Smooth muscle cell (in vitro differentiated cells): ENCODE data around the gene HOXD13. TPM values are rescaled to one million over a fixed set of nuclear protein-coding genes. Genes with fewer than 3 reads are reported as not detected.

Experiments used
- DNase-seq: peaks from one replicate; lab custom pipeline; 2025; ENCODE audit not compliant: unreplicated experiment; lab: John Stamatoyannopoulos, UW
- H2AFZ ChIP-seq: fragments of 200-600 bp; sonication (generic); 2 replicates; pipeline ENCODE4 v1.6.0; 2016; ENCODE audit warnings: antibody characterized with exemption, low read depth, mild to moderate bottlenecking
- H3F3A ChIP-seq: fragments of 200-600 bp; sonication (generic); 2 replicates; pipeline ENCODE4 v1.6.0; 2017; ENCODE audit warnings: antibody characterized with exemption, low read depth
- H3K27ac ChIP-seq: fragments of 200-600 bp; sonication (generic); 2 replicates; pipeline ENCODE4 v1.5.1; 2016; ENCODE audit warnings: low read depth, mild to moderate bottlenecking
- H3K27me3 ChIP-seq: fragments of 200-600 bp; sonication (generic); 2 replicates; pipeline ENCODE4 v1.6.1; 2016; ENCODE audit warnings: low read depth, mild to moderate bottlenecking
- H3K36me3 ChIP-seq: fragments of 200-600 bp; sonication (generic); 2 replicates; pipeline ENCODE4 v1.5.1; 2016; ENCODE audit warnings: low read depth
- H3K4me1 ChIP-seq: fragments of 200-600 bp; sonication (generic); 2 replicates; pipeline ENCODE4 v1.5.1; 2016; ENCODE audit warnings: low read depth
- H3K4me2 ChIP-seq: fragments of 200-600 bp; sonication (generic); 2 replicates; pipeline ENCODE4 v1.6.0; 2016; ENCODE audit warnings: mild to moderate bottlenecking
- H3K4me3 ChIP-seq: fragments of 200-600 bp; sonication (generic); 2 replicates; pipeline ENCODE4 v1.5.1; 2016; ENCODE audit warnings: mild to moderate bottlenecking
- H3K79me2 ChIP-seq: fragments of 200-600 bp; sonication (generic); 2 replicates; pipeline ENCODE4 v1.6.0; 2016; ENCODE audit warnings: low read depth, mild to moderate bottlenecking
- H3K9ac ChIP-seq: fragments of 200-600 bp; sonication (generic); 2 replicates; pipeline ENCODE4 v1.6.0; 2016; ENCODE audit warnings: low read depth
- H3K9me3 ChIP-seq: fragments of 200-600 bp; sonication (generic); replicated peaks from 2 replicates; pipeline ENCODE4 v1.5.1; 2016; ENCODE audit warnings: low read depth
- H4K20me1 ChIP-seq: fragments of 200-600 bp; sonication (generic); 2 replicates; pipeline ENCODE4 v1.6.0; 2016; ENCODE audit warnings: low read depth
- CTCF ChIP-seq: fragments of 200-600 bp; sonication (generic); IDR thresholded peaks from 2 replicates; pipeline ENCODE4 v1.5.1; 2017; ENCODE audit warnings: borderline replicate concordance, mild to moderate bottlenecking, antibody characterized with exemption; ENCODE audit not compliant: insufficient read depth, poor library complexity, severe bottlenecking
- WGBS: methylation state at CpG from one replicate; pipeline ENCODE4 v1.1.7; 2016; ENCODE audit warnings: low lambda C conversion rate; 5-methylcytosine and 5-hydroxymethylcytosine counted together
- polyA plus RNA-seq: library from polyadenylated mRNA; unstranded; fragments of >200 nt; fragmentation: Nextera tagmentation; extraction: Ambion mirVana; gene quantifications from 2 replicates; pipeline ENCODE4 v1.2.1, GENCODE V29; 2016
- total RNA-seq: library from RNA; depleted of rRNA; stranded (reverse); fragments of >200 nt; gene quantifications from 2 replicates; pipeline ENCODE4 v1.2.3, GENCODE V29; 2014

HOXD13 gene
- total and polyA plus RNA-seq, 2 experiments from 2014 or later: 0.31 to 1.9 TPM

- Histone ChIP-seq H3K27me3 (peaks cover 92% of the 10 kb centered on the region), H3F3A (no peaks in the 10 kb centered on the region), H3K4me2 (peak overlapping the region; percentile 92), H3K9ac (peak overlapping the region; percentile 41), H3K9me3 (no peaks in the 10 kb centered on the region), H2AFZ (peak overlapping the region; percentile 82), H3K27ac (peak overlapping the region; percentile 81), H4K20me1 (peaks cover 26% of the 10 kb centered on the region), H3K4me1 (no peaks in the 10 kb centered on the region), H3K79me2 (peaks cover 11% of the 10 kb centered on the region), H3K4me3 (peak overlapping the region; percentile 57), H3K36me3 (no peaks in the 10 kb centered on the region)
- no peak for TF ChIP-seq CTCF
- no peak for DNase-seq
- under 1% methylated on average over 52 of the region's 56 CpGs for WGBS
These were observed 12.0 kb downstream of the HOXD13 start for GRCh38 chr2:176104316-176105077.

- peaks cover 33% of the 10 kb centered on the region for H4K20me1 ChIP-seq
- no peaks in the 10 kb centered on the region for H3K36me3 ChIP-seq
- peak overlapping the region; percentile 81 for H3K27ac ChIP-seq
- 6% methylated on average over 21 of the region's 25 CpGs for WGBS
- peaks cover 92% of the 10 kb centered on the region for H3K27me3 ChIP-seq
- H3K4me2 ChIP-seq: peak overlapping the region; percentile 92
- H3F3A ChIP-seq: no peaks in the 10 kb centered on the region
- no peaks in the 10 kb centered on the region for H3K9me3 ChIP-seq
- H2AFZ ChIP-seq: peak overlapping the region; percentile 82
- no peak for DNase-seq
- H3K4me1 ChIP-seq: no peaks in the 10 kb centered on the region
- H3K9ac ChIP-seq: peak overlapping the region; percentile 41
- peak overlapping the region; percentile 57 for H3K4me3 ChIP-seq
- no peak for TF ChIP-seq CTCF
- H3K79me2 ChIP-seq: peaks cover 11% of the 10 kb centered on the region
These were observed 12.7 kb downstream of the HOXD13 start for GRCh38 chr2:176105078-176105729.

- H3K27ac ChIP-seq: peak overlapping the region; percentile 37
- no peak for TF ChIP-seq CTCF
- no peaks in the 10 kb centered on the region for H3K9me3 ChIP-seq
- no peaks in the 10 kb centered on the region for H3F3A ChIP-seq
- H3K79me2 ChIP-seq: peaks cover 17% of the 10 kb centered on the region
- H4K20me1 ChIP-seq: peaks cover 40% of the 10 kb centered on the region
- H3K4me3 ChIP-seq: peak overlapping the region; percentile 57
- peaks cover 92% of the 10 kb centered on the region for H3K27me3 ChIP-seq
- H3K4me1 ChIP-seq: no peaks in the 10 kb centered on the region
- peak overlapping the region; percentile 92 for H3K4me2 ChIP-seq
- no peak for DNase-seq
- H2AFZ ChIP-seq: peak overlapping the region; percentile 82
- no peaks in the 10 kb centered on the region for H3K36me3 ChIP-seq
- 14% methylated on average over 25 of the region's 25 CpGs for WGBS
- H3K9ac ChIP-seq: no peak overlapping the region
These were observed 13.4 kb downstream of the HOXD13 start for GRCh38 chr2:176105730-176106580.
